SK-N-MC (cell line): ENCODE results near the gene NOL6.

Source experiments
- EZH2 ChIP-seq: fragments of 200-600 bp; sonication (generic); IDR thresholded peaks from one replicate; pipeline ENCODE4 v1.6.1; 2017; ENCODE audit warnings: antibody characterized with exemption
- FOXP2 ChIP-seq: optimal IDR thresholded peaks from 2 replicates; pipeline ENCODE3; 2011; ENCODE audit warnings: mild to moderate bottlenecking, moderate library complexity; ENCODE audit not compliant: insufficient read depth; ENCODE audit errors: extremely low read length, control extremely low read depth
- POLR2AphosphoS5 ChIP-seq: IDR thresholded peaks from 2 replicates; pipeline ENCODE4 v1.6.1; 2012; ENCODE audit warnings: mild to moderate bottlenecking, low read depth, low read length, borderline replicate concordance

DNA sequence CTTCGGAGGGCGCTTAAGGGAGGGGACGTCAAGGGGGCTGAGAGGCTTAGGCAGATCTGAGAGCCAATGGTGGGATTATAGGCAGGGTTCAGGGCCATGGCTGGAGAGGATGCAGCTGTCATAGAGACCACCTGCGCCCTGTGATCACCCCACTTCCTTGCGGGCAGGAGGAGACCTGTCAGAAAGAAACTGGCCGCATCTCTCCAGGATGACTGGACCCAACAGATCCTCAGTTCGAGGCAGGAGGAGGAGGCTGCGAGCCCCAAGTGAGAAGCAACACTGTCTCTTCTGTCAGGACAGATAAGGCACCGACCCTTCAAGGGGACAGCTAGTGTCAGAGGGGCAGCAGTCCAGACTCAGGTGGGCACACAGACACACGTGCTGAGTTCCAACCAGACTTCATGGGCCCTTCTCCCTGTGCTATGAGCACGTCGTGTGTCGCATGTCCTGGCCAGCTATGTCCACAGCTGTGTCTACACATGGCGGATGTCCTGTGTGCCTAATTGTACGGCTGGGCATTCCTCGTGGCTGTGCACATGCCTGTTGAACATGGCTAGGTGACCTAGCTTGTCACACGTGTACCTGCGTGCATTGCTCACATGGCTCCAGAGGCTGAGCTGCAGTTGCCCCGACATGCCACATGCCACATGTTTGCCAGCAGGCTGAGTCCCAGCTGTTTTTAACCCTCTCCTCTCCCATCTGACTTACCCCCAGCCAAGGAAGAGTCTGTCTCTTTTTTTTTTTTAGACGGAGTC is 25.7 kb downstream of the NOL6 start:
- TF ChIP-seq POLR2AphosphoS5 (no peak), EZH2 (no peak), FOXP2 (no peak)
